HL-60 (cell line): ENCODE data around the gene GAK.

Source experiments
- CTCF ChIP-seq: IDR thresholded peaks from one replicate; pipeline ENCODE4 v1.5.1; 2011; ENCODE audit warnings: low read length, control low read depth, inconsistent platforms; ENCODE audit not compliant: insufficient read depth
- POLR2AphosphoS5 ChIP-seq: IDR thresholded peaks from 2 replicates; pipeline ENCODE4 v1.6.1; 2012; ENCODE audit warnings: low read depth

GRCh38 chr4:864456-865120 is 67.5 kb downstream of the GAK start:
- TF ChIP-seq POLR2AphosphoS5 (no peak), CTCF (no peak)
